COLO668 (cell line): ENCODE measurements around the gene STAT3.
"Not testable (repeated sequence)": the region's sequence is repeated elsewhere in the genome, so short reads cannot be mapped to it uniquely, and the experiment has no call there.

Experiments
- DNase-seq: peaks from one replicate; lab custom pipeline; 2025; ENCODE audit not compliant: unreplicated experiment; lab: John Stamatoyannopoulos, UW

STAT3 gene

GRCh38 chr17:42264366-42264765 lies 123.9 kb downstream of the STAT3 start:
- DNase-seq: not testable (repeated sequence)
